ENCODE measurements around the gene ERICH6. TPM values are rescaled to one million over a fixed set of nuclear protein-coding genes. Genes with fewer than 3 reads are reported as not detected.

The ERICH6 gene
- total RNA-seq, 1 donor from 2014 or later, result not detected

GRCh38 chr3:150744041-150744918 is 40.6 kb upstream of the ERICH6 start:
- TF ChIP-seq, protein P1, sequence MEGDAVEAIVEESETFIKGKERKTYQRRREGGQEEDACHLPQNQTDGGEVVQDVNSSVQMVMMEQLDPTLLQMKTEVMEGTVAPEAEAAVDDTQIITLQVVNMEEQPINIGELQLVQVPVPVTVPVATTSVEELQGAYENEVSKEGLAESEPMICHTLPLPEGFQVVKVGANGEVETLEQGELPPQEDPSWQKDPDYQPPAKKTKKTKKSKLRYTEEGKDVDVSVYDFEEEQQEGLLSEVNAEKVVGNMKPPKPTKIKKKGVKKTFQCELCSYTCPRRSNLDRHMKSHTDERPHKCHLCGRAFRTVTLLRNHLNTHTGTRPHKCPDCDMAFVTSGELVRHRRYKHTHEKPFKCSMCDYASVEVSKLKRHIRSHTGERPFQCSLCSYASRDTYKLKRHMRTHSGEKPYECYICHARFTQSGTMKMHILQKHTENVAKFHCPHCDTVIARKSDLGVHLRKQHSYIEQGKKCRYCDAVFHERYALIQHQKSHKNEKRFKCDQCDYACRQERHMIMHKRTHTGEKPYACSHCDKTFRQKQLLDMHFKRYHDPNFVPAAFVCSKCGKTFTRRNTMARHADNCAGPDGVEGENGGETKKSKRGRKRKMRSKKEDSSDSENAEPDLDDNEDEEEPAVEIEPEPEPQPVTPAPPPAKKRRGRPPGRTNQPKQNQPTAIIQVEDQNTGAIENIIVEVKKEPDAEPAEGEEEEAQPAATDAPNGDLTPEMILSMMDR (IDR thresholded peaks at IDR 0.05), result no peak
- TF ChIP-seq POLR2A (IDR thresholded peaks at IDR 0.05), result no peak
- TF ChIP-seq POLR2AphosphoS5 (IDR thresholded peaks at IDR 0.05; ENCODE audit: insufficient read depth in 1 of 2, low read depth in 1 of 2), result no peak
- peak in 1 of 2 donors; percentile 52 for DNase-seq (ENCODE audit: extremely low spot score in 2 of 2)
- peaks cover 0 to 22% of the 10 kb centered on the region in 2 donors for H3K36me3 ChIP-seq
- intact Hi-C loops (cut with DNase I), result no loop called here
- H3K27me3 ChIP-seq, result no peaks in the 10 kb centered on the region
- peak overlapping the region in 1 of 2 donors; percentile 3 for H3K4me3 ChIP-seq
- peak overlapping the region; percentile 63 for H3K27ac ChIP-seq
- no peaks in the 10 kb centered on the region for H3K9me3 ChIP-seq
- peaks cover 99% of the 10 kb centered on the region for H3K4me1 ChIP-seq

GRCh38 chr3:150743508-150743907 is 39.8 kb upstream of the ERICH6 start:
- peaks cover 98% of the 10 kb centered on the region for H3K4me1 ChIP-seq

GRCh38 chr3:150742679-150743078 is 39.0 kb upstream of the ERICH6 start:
- TF ChIP-seq POLR2A (IDR thresholded peaks at IDR 0.05) (no peak), POLR2AphosphoS5 (IDR thresholded peaks at IDR 0.05; ENCODE audit: insufficient read depth in 1 of 2, low read depth in 1 of 2) (no peak)
- TF ChIP-seq, protein P1 (IDR thresholded peaks at IDR 0.05), result no peak
- Histone ChIP-seq H3K27ac (peak overlapping the region; percentile 63), H3K27me3 (no peaks in the 10 kb centered on the region), H3K4me3 (no peak overlapping the region), H3K4me1 (peaks cover 98% of the 10 kb centered on the region), H3K9me3 (no peaks in the 10 kb centered on the region), H3K36me3 (peaks cover 0 to 22% of the 10 kb centered on the region in 2 donors)
- DNase-seq (ENCODE audit: extremely low spot score in 2 of 2), result no peak
- intact Hi-C loops (cut with DNase I), result no loop called here

More at GRCh38 chr3:150743508-150743907, 39.8 kb upstream of the ERICH6 start:
- Histone ChIP-seq H3K27me3 (no peaks in the 10 kb centered on the region), H3K9me3 (no peaks in the 10 kb centered on the region), H3K36me3 (peaks cover 0 to 22% of the 10 kb centered on the region in 2 donors), H3K4me3 (no peak overlapping the region), H3K27ac (peak overlapping the region; percentile 63)
- intact Hi-C loops (cut with DNase I), result no loop called here
- TF ChIP-seq POLR2A (IDR thresholded peaks at IDR 0.05), result no peak
- TF ChIP-seq, protein P1 (IDR thresholded peaks at IDR 0.05), result no peak
- TF ChIP-seq POLR2AphosphoS5 (IDR thresholded peaks at IDR 0.05; ENCODE audit: insufficient read depth in 1 of 2, low read depth in 1 of 2), result no peak
- peak in 1 of 2 donors; percentile 40 for DNase-seq (ENCODE audit: extremely low spot score in 2 of 2)

GRCh38 chr3:150742141-150742523 is 38.4 kb upstream of the ERICH6 start:
- TF ChIP-seq, protein P1 (IDR thresholded peaks at IDR 0.05), result no peak
- TF ChIP-seq POLR2A (IDR thresholded peaks at IDR 0.05) (no peak), POLR2AphosphoS5 (IDR thresholded peaks at IDR 0.05; ENCODE audit: insufficient read depth in 1 of 2, low read depth in 1 of 2) (no peak)
- intact Hi-C loops (cut with DNase I), result no loop called here
- Histone ChIP-seq H3K9me3 (no peaks in the 10 kb centered on the region), H3K36me3 (peaks cover 0 to 22% of the 10 kb centered on the region in 2 donors), H3K27me3 (no peaks in the 10 kb centered on the region), H3K4me3 (no peak overlapping the region), H3K27ac (no peak overlapping the region), H3K4me1 (peaks cover 98% of the 10 kb centered on the region)
- peak in 1 of 2 donors; percentile 74 for DNase-seq (ENCODE audit: extremely low spot score in 2 of 2)
